GM23338 (cell line): ENCODE data around the gene SLC19A1. TPM values are rescaled to one million over a fixed set of nuclear protein-coding genes. Genes with fewer than 3 reads are reported as not detected.

ENCODE experiments used
- ATAC-seq: fragments of 200-7000 bp; cut with Tn5 transposase; 3 replicates; pipeline ENCODE4 v1.9.1; 2020
- DNase-seq: peaks from one replicate; pipeline ENCODE4 v3.0.0-alpha.2; 2015; ENCODE audit warnings: low spot score
- H2AFZ ChIP-seq: fragments of 200-600 bp; sonication (generic); 2 replicates; pipeline ENCODE4 v1.8.0; 2016; ENCODE audit warnings: antibody characterized with exemption, mild to moderate bottlenecking, moderate library complexity
- H3F3A ChIP-seq: fragments of 200-600 bp; sonication (generic); replicated peaks from 2 replicates; pipeline ENCODE4 v1.8.0; 2017; ENCODE audit warnings: antibody characterized with exemption, mixed run types, low read depth
- H3K27ac ChIP-seq: fragments of 200-600 bp; sonication (generic); 2 replicates; pipeline ENCODE4 v1.6.1; 2016; ENCODE audit warnings: low read depth
- H3K27me3 ChIP-seq: fragments of 200-600 bp; sonication (generic); 2 replicates; pipeline ENCODE4 v1.8.0; 2016; ENCODE audit warnings: mild to moderate bottlenecking, mixed run types, moderate library complexity; ENCODE audit not compliant: insufficient read depth
- H3K36me3 ChIP-seq: fragments of 200-600 bp; sonication (generic); 2 replicates; pipeline ENCODE4 v1.8.0; 2016; ENCODE audit warnings: mild to moderate bottlenecking; ENCODE audit not compliant: insufficient read depth
- H3K4me1 ChIP-seq: fragments of 200-600 bp; sonication (generic); 2 replicates; pipeline ENCODE4 v1.8.0; 2016; ENCODE audit warnings: mild to moderate bottlenecking, moderate library complexity; ENCODE audit not compliant: insufficient read depth
- H3K4me2 ChIP-seq: fragments of 200-600 bp; sonication (generic); 2 replicates; pipeline ENCODE4 v1.7.1; 2017; ENCODE audit warnings: mixed run types
- H3K4me3 ChIP-seq: fragments of 200-600 bp; sonication (generic); 2 replicates; pipeline ENCODE4 v1.6.1; 2016; ENCODE audit warnings: mixed run types
- H3K79me2 ChIP-seq: fragments of 200-600 bp; sonication (generic); replicated peaks from 2 replicates; pipeline ENCODE4 v1.8.0; 2017; ENCODE audit warnings: mild to moderate bottlenecking; ENCODE audit not compliant: insufficient read depth
- H3K9me2 ChIP-seq: fragments of 200-600 bp; sonication (generic); 2 replicates; pipeline ENCODE4 v1.8.0; 2017; ENCODE audit not compliant: insufficient read depth
- H4K20me1 ChIP-seq: fragments of 200-600 bp; sonication (generic); replicated peaks from 2 replicates; pipeline ENCODE4 v1.8.0; 2017; ENCODE audit warnings: mild to moderate bottlenecking; ENCODE audit not compliant: insufficient read depth
- H3K27ac Mint-ChIP-seq: 2 replicates; pipeline ENCODE4 v1.8.0; 2020; ENCODE audit warnings: inconsistent platforms, mild to moderate bottlenecking, moderate library complexity, mixed read lengths
- H3K27me3 Mint-ChIP-seq: 3 replicates; pipeline ENCODE4 v1.8.0; 2022; ENCODE audit warnings: low read depth, mild to moderate bottlenecking, moderate library complexity, mixed read lengths, inconsistent platforms; ENCODE audit not compliant: insufficient read depth, poor library complexity
- H3K36me3 Mint-ChIP-seq: 3 replicates; pipeline ENCODE4 v1.8.0; 2021; ENCODE audit warnings: low read depth, mild to moderate bottlenecking, inconsistent platforms, moderate library complexity, mixed read lengths
- H3K4me1 Mint-ChIP-seq: 3 replicates; pipeline ENCODE4 v1.8.0; 2020; ENCODE audit warnings: mild to moderate bottlenecking, inconsistent platforms, mixed read lengths
- H3K4me3 Mint-ChIP-seq: 3 replicates; pipeline ENCODE4 v1.8.0; 2021; ENCODE audit warnings: moderate library complexity, mild to moderate bottlenecking, inconsistent platforms, mixed read lengths
- H3K9me3 Mint-ChIP-seq: 3 replicates; pipeline ENCODE4 v1.8.0; 2020; ENCODE audit warnings: moderate library complexity, mild to moderate bottlenecking, inconsistent platforms, mixed read lengths
- EZH2 ChIP-seq: fragments of 200-600 bp; sonication (generic); IDR thresholded peaks from one replicate; pipeline ENCODE4 v1.8.0; 2017; ENCODE audit warnings: antibody characterized with exemption, mild to moderate bottlenecking, low read depth; ENCODE audit not compliant: unreplicated experiment
- EZH2phosphoT487 ChIP-seq: fragments of 200-600 bp; sonication (generic); IDR thresholded peaks from one replicate; pipeline ENCODE4 v1.8.1; 2018; ENCODE audit warnings: antibody characterized with exemption; ENCODE audit not compliant: unreplicated experiment
- JUNB ChIP-seq: IDR thresholded peaks from one replicate; pipeline ENCODE4 v1.6.1; 2016; ENCODE audit warnings: antibody characterized with exemption; ENCODE audit not compliant: unreplicated experiment
- NANOG ChIP-seq: IDR thresholded peaks from 2 replicates; pipeline ENCODE4 v1.6.1; 2016; ENCODE audit warnings: antibody characterized with exemption, borderline replicate concordance
- POLR2AphosphoS5 ChIP-seq: IDR thresholded peaks from 2 replicates; pipeline ENCODE4 v1.6.1; 2016; ENCODE audit warnings: antibody characterized with exemption, low read depth
- STAT1 ChIP-seq: IDR thresholded peaks from one replicate; pipeline ENCODE4 v1.6.1; 2016; ENCODE audit warnings: antibody characterized with exemption; ENCODE audit not compliant: unreplicated experiment
- ZNF114 ChIP-seq: fragments of 250-450 bp; sonication (Bioruptor Pico); IDR thresholded peaks from 2 replicates; pipeline ENCODE4 v1.5.0; 2020; ENCODE audit warnings: mild to moderate bottlenecking, moderate library complexity
- ZNF331 ChIP-seq: fragments of 250-450 bp; sonication (Bioruptor Pico); IDR thresholded peaks from 2 replicates; pipeline ENCODE4 v1.5.0; 2020; ENCODE audit warnings: low read depth, mild to moderate bottlenecking, moderate library complexity
- ZNF462 ChIP-seq: fragments of 250-450 bp; sonication (Bioruptor Pico); IDR thresholded peaks from 2 replicates; pipeline ENCODE4 v1.5.0; 2020; ENCODE audit warnings: mild to moderate bottlenecking, moderate library complexity
- polyA plus RNA-seq: library from polyadenylated mRNA; unstranded; fragments of >200 nt; fragmentation: Nextera tagmentation; extraction: Ambion mirVana; gene quantifications from 2 replicates; pipeline ENCODE4 v1.2.1, GENCODE V29; 2016
- total RNA-seq: library from RNA; depleted of rRNA; stranded (reverse); fragments of >200 nt; shearing (Covaris generic); gene quantifications from 2 replicates; pipeline ENCODE4 v1.2.3, GENCODE V29; 2014
- TF ChIP-seq, protein P1 (sequence below): IDR thresholded peaks from 2 replicates; pipeline ENCODE4 v1.6.1; 2016; ENCODE audit warnings: antibody characterized with exemption
- TF ChIP-seq, protein P2 (sequence below): IDR thresholded peaks from one replicate; pipeline ENCODE4 v1.6.1; 2018; ENCODE audit warnings: antibody characterized with exemption; ENCODE audit not compliant: unreplicated experiment

The SLC19A1 gene
- total and polyA plus RNA-seq, 2 experiments from 2014 or later, result 31.2 to 33.0 TPM

GRCh38 chr21:45487161-45487806, 55.0 kb downstream of the SLC19A1 start (continued):
- TF ChIP-seq, protein P1, sequence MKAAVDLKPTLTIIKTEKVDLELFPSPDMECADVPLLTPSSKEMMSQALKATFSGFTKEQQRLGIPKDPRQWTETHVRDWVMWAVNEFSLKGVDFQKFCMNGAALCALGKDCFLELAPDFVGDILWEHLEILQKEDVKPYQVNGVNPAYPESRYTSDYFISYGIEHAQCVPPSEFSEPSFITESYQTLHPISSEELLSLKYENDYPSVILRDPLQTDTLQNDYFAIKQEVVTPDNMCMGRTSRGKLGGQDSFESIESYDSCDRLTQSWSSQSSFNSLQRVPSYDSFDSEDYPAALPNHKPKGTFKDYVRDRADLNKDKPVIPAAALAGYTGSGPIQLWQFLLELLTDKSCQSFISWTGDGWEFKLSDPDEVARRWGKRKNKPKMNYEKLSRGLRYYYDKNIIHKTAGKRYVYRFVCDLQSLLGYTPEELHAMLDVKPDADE, result no peak
- TF ChIP-seq ZNF331 (CRISPR knock-in tag) (no peak), EZH2 (no peak), POLR2AphosphoS5 (no peak)

DNA sequence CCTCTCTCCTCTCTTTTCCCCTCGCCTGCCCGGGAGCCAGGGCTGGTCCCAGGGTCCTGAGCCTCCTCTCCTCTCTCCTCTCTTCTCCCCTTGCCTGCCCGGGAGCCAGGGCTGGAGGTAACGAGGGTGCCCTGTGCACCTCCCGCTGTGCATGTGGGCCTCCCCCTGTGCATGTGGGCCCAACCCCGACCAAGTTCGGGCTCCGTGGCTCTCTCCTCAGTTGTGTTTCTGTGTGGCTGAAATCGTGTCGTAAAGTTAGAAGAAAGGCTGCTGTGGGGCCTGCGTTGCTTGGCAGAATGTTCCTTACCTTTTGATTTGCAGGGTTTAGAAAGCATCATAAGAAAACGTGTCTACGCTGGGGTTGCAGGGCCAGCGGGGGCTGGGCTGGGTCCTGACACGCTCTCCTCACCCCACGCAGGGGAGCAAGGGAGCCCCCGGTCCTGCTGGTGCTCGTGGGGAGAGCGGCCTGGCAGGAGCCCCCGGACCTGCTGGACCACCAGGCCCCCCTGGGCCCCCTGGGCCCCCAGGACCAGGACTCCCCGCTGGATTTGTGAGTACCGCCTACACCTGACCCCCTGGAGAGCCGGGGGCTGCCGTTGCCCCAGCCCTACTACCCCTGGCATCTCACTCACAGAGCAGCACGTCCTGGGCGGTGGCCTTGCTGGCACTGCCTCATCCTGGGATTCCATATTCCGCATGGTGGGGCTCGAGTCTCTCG, 55.6 kb downstream of the SLC19A1 start:
- Histone ChIP-seq H3K79me2 (no peaks in the 10 kb centered on the region), H3K4me1 (peaks cover 10% of the 10 kb centered on the region), H3K4me3 (no peak overlapping the region), H4K20me1 (no peaks in the 10 kb centered on the region; the same call in none of the 2 replicates), H3F3A (peaks cover 7% of the 10 kb centered on the region), H2AFZ (no peak overlapping the region), H3K27me3 (no peaks in the 10 kb centered on the region), H3K9me2 (no peaks in the 10 kb centered on the region), H3K27ac (no peak overlapping the region), H3K4me2 (no peak overlapping the region), H3K36me3 (no peaks in the 10 kb centered on the region; the same call in none of the 2 replicates)
- Mint-ChIP-seq H3K4me3 (no peak overlapping the region), H3K9me3 (no peaks in the 10 kb centered on the region), H3K27ac (no peak overlapping the region), H3K4me1 (peaks cover 21% of the 10 kb centered on the region), H3K27me3 (peaks cover 4% of the 10 kb centered on the region), H3K36me3 (peaks cover 46% of the 10 kb centered on the region)
- ATAC-seq, result no peak
- DNase-seq, result no peak
- TF ChIP-seq ZNF462 (CRISPR knock-in tag) (no peak), STAT1 (no peak), JUNB (no peak), EZH2phosphoT487 (no peak), NANOG (no peak), ZNF114 (CRISPR knock-in tag) (no peak)
- TF ChIP-seq, protein P2, sequence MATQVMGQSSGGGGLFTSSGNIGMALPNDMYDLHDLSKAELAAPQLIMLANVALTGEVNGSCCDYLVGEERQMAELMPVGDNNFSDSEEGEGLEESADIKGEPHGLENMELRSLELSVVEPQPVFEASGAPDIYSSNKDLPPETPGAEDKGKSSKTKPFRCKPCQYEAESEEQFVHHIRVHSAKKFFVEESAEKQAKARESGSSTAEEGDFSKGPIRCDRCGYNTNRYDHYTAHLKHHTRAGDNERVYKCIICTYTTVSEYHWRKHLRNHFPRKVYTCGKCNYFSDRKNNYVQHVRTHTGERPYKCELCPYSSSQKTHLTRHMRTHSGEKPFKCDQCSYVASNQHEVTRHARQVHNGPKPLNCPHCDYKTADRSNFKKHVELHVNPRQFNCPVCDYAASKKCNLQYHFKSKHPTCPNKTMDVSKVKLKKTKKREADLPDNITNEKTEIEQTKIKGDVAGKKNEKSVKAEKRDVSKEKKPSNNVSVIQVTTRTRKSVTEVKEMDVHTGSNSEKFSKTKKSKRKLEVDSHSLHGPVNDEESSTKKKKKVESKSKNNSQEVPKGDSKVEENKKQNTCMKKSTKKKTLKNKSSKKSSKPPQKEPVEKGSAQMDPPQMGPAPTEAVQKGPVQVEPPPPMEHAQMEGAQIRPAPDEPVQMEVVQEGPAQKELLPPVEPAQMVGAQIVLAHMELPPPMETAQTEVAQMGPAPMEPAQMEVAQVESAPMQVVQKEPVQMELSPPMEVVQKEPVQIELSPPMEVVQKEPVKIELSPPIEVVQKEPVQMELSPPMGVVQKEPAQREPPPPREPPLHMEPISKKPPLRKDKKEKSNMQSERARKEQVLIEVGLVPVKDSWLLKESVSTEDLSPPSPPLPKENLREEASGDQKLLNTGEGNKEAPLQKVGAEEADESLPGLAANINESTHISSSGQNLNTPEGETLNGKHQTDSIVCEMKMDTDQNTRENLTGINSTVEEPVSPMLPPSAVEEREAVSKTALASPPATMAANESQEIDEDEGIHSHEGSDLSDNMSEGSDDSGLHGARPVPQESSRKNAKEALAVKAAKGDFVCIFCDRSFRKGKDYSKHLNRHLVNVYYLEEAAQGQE, result no peak
- TF ChIP-seq, protein P1, result no peak
